Stimulated activated naive CD8-positive, alpha-beta T cell treated with anti-CD3 and anti-CD28 coated beads, Interleukin-15, Interleukin-2, amounts not matched to agents 100 U/mL and 50 U/mL, for 24 hours (primary cell): Measurements from ENCODE around the gene DSCAML1.
"Not testable (repeated sequence)": the region's sequence is repeated elsewhere in the genome, so short reads cannot be mapped to it uniquely, and the experiment has no call there.

Experiments used
- ATAC-seq: fragments of 150-1000 bp; cut with Tn5 transposase; one replicate; pipeline ENCODE4 v1.10.0; 2021
- DNase-seq: peaks from one replicate; pipeline ENCODE4 v3.0.0; 2021

Gene DSCAML1

DNA sequence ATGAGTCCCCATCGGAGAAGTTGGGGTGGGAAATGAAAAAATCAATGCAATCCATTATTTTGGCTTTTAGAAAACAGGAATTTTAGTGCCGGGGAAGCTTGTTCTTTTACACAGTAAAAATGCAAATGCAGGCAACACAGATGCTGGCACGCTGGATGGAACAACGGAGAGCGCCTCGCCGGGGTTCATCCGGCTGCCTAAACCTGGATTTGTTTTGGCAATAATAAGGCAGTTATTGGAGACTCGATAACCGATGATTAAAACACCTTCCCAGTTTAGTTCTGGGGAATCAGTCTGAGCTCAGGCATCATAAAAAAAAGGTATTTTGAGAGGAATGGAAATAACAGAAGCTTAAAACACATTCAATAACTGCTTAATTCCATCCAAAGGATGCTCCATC is 2.9 kb downstream of the DSCAML1 start:
- DNase-seq: no peak
- ATAC-seq: no peak

DNA sequence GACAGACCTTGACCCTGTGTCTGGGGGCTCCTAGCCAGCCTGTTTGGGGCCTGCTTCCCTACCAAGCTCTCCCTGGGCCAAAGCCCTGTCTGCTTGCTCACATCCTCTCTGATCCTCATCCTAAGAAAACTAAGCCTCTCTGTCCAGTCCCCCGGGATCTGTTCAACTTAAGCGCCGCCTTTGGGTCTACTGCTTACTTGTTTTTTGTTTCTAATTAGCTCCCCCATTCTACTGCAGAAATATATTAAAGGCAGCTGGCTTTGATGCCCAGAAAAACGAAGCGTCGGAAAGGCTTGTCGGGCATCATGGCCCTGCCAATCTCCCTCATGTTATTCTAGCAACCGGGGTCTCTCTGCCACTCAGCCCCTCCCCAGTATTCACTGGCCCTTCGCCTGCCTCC is 3.4 kb downstream of the DSCAML1 start:
- ATAC-seq (no peak), DNase-seq (no peak)

DNA sequence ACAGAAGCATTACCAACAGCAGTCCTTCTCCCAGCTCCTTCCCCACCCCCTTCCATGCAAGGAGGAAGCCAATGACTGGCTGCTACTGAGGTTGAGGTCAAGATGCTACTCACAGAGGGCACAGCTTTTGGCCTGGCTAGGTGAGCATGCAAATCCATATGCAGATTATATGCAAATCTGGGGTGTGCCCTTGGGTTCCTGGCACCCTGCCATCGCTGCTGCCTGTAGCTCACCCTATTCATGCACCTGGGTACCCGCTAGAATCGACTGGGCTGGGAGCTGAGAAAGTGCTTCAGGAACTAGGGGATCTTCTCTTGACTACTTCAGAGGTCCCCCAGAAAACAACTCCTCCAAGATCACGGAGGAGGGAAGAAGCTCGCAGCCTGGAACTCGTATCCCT is 4.0 kb downstream of the DSCAML1 start:
- no peak for DNase-seq
- no peak for ATAC-seq

DNA sequence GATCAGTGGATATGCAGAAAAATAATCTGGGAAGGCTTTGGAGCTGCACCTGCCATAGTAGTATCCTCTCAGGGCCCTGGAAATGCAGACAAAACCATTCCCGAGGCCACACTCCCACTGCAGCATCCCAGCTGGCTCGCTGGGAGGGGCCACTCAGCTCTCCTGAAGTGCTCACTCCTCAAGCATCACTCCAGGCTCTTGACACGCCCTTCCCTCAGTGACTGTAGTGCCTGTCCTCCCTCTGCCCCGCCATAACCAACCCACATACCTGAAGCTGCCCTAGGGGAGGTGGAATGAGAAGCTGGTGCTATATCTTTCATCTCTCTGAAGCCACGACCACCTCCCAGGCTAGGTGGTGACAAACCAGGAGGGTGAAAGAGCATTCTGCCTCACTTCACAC is 4.8 kb downstream of the DSCAML1 start:
- DNase-seq (no peak), ATAC-seq (no peak)

DNA sequence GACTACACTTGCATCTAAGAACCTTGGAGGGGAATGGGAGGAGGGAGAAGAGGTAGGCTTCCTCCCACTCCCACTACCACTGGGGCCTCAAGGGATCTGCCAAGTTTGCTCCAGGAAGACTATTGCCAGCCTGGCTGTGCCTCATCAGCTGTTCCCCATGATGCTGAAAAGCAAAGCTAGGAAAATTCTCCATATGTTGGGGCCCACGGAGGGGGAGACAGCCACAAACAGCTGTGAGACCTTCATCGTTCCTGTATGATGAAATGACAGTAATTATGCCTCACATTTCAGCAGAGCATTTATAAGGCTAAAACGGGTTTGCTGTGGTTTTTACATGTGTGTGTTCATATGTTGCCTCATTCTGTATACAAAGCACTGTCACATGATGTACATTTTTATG is 6.7 kb downstream of the DSCAML1 start:
- ATAC-seq (no peak), DNase-seq (no peak)

DNA sequence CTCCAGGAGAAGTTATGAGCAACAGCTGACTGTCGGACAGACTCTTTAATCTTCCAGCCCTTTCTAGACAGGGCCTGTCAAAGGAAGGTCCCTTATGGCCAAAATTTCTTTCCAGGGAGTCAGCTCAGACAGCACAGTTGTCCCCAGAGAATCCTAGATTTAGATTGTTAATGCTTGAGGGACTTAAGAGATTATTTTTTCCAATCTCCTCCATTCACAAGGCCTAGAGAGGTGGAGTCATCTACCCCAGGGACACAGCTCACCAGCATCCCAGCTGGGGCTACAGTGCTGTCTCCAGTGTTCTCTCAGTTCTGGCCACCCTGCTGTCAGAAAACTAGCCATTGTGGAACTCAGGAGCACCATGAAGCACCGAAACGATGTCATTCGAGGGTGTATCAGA is 7.8 kb downstream of the DSCAML1 start:
- ATAC-seq: no peak
- DNase-seq: no peak

DNA sequence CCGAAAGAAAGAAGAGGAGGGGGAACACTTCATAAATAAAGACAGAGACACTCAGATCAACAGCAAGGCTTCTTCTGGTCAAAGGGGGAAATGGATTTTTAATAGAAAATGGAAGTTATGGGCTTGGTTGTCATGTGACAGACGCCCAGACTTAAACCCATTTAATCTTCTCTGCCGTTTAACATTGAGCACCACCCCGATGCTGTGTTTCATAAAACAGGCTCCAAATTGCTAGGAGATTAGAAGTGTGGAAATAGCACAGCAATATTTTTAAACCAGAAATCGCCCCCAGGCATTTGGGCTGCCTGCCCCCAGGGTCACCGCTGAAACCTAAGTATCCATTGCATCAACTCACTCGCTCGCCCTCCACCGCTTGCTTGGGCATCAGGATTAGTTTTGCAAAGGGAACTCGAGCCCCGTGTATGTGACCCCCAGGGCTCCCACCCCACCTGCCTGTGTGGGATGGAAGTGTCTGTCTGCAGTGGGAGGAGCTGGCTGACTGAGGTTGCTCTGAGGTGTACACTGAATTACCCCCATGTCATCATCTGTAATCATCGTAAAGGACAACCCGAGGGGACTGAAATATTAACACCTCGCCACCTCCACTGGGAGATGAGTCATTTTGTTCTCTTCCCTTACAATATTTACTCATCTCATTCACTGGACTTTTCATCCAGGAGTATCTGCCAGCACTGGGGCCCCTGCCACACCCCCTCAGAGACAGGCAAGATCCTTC is 10.7 kb downstream of the DSCAML1 start:
- no peak for DNase-seq
- ATAC-seq: no peak

DNA sequence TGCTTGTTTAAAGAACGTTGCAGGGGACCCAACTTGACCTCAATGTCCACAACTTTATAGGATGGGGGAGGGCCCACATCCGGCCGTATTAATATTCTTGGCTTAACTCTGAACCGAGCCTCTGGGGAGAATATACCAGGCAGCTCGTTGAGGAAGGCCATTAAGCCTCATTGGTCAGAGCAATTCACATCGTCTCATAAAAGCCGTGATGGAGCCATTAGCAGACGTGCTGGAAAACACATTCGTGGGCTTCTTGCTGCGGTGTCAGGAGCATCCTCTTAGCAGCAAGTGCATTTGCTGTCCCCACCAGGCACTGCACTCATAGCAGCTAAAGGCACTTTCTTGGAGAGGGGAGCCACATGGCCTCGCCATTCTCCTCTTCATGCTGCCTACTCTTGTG is 14.9 kb downstream of the DSCAML1 start:
- no peak for ATAC-seq

DNA sequence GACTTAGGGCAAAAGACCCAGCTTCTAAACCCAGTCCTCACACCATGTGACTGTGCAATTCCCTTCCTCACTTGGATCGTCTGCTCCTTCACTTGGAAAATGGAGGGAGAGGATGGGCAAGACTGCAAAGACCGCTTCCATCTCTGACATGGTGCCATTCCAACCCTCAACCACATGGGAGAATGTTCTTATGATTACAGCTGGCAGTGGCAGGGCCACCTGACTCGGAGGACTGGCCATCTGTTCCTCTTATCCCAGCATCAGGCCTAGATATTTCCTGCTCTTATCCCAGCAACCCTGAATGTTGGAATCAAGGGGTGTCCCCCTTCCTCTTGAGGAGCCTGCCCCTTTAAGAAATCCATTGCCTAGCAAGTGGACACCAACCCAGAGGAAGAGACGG is 15.4 kb downstream of the DSCAML1 start:
- DNase-seq: no peak
- ATAC-seq: no peak

More for the DNA sequence above, 14.9 kb downstream of the DSCAML1 start:
- DNase-seq: no peak

DNA sequence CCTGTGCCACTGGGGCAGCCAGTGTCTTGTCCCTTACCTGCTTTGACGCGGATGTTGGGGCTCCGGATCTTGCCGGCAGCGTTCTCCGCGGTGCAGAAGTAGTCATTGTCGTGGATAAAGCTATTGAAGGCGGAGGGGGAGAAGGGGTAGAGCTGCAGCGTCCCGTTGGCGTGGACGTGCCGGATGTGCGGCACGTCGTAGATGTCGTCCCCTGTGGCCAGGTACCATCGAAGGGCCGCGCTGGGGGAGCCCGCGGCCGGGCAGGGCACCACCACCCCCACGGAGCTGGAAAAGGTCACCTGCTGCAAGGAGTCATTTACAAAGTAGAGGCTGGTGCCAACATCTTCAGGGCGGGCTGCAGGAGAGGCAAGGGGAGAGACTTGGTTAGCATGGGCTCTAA is 16.6 kb downstream of the DSCAML1 start:
- DNase-seq: no peak
- ATAC-seq: no peak

DNA sequence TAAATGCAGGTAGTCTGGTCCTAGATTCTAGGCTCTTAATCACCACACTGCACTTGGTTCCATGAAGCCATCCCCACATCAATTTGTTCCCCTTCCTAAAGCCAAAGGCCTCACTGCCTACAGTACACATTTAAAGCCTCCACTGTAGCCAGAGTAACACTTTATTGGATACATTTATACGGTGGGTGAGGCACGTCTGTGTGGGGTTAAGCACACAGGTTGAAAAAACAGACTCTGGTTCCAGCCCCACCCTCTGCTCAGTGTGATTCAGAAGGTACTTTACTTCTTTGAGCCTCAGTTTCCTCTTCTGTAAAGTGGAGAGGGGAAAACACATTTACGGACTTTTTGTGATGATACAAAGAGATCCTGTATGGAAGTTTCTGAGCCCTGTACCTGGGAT is 22.5 kb downstream of the DSCAML1 start:
- ATAC-seq: no peak
- DNase-seq: no peak

DNA sequence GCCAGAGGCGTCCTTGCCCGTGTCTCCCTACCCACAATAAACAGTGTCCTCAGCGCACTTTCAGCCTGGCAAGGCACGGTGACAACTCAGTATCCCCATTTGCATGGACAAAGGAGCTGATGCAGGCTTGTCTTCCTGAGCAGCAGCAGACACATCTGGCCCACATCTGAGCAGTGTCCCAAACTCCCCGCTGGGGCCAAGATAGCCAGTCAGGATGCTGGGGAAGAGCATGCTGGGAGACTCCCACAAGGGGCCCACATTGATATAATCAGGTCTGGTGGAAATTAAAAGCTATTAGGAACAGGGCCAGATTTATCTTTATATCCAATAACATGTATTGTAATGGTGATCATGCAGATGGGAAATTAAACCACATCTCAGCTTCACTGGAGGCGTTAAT is 24.7 kb downstream of the DSCAML1 start:
- DNase-seq: no peak
- no peak for ATAC-seq

DNA sequence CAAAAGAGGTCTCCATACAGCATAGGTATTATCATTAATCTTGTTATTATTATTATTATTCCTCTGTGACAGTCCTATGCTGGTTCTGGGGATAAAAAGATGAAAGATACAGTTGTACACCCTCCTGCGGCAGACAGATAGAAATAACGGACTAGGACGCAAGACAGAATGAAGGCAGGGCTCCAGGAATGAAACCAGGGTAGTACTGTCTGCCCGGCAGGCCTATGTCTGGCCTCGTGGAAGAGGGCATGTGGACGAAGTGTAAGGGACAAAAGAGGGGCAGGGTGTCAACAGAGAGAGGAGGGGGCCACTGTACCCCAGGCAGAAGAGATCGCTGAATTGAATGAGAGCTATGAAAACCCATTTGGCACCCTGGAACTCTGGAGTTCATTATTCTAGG is 25.2 kb downstream of the DSCAML1 start:
- no peak for DNase-seq
- ATAC-seq: no peak

DNA sequence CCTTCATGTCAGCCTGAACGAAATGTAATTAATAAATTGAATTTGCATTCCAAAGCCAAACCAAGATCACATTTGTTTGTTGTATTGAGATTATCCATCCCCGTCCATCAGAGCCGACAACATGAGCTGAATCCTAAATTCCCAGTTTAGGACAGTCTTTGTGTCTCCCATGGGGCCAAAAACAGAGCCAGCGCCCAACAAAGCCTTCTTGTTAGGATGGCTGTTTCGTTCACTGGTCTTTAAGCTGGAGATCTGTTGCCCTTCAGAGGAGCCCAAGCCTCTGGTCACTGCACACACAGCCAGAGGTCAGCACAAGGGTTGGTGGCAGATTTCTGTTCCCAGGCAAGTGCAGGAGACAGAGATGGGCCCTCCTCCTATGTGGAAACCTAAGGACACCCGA is 25.8 kb downstream of the DSCAML1 start:
- DNase-seq (no peak), ATAC-seq (no peak)

DNA sequence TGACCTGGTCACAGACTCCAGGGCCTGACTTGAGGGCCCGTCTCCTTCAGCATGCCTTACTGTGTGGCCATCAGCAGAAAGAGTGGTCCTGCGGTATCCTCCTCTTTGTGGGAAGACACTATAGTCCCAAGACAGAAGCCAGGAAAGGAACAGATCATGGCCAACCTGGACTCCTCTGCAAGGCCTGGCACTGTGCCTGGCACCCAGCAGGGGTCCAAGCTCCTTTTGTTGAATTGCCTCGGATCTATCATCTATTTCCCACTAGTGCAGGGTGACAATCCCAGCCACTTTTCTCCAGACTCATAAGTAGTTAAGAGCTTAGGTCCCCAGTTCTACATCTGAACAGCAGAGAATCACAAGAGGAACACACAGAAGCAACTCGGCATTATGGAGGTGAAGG is 27.0 kb downstream of the DSCAML1 start:
- no peak for DNase-seq
- ATAC-seq: no peak

DNA sequence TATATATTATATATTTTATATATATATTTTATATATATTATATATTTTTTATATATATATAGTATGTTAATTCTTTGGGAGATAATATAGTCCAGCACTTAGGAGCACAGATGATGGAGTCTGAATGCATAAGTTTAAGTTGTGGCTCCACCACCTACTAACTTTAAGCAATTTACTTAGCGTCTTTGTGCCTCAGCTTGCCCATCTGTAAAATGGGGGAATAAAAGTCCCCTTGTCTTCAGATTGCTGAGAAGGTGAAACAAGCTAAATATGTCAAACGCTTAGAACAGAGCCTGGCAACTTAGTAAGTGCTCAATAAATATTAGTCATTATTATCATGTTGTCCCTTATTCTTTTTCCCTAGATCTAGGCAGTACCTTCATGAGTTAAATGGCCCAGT is 27.5 kb downstream of the DSCAML1 start:
- no peak for ATAC-seq
- no peak for DNase-seq

DNA sequence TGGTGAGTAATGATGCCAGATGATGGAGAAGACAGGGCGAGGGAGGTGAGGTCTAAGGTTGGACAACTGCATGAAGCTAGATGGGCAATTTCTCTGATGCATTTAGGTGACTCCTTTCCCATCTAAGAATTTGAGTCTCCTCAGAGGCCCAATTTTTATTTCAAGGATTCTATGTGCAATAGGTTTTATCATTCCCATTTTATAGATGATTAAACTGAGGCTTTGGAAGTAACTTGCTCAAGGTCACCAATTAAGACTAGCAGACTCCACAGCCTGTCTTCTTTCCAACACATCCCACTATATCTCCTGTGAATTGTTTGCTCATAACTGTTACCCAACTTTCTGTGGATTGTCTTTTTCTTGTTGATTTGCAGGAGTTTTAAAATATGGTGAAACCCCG is 28.5 kb downstream of the DSCAML1 start:
- ATAC-seq (no peak), DNase-seq (no peak)

DNA sequence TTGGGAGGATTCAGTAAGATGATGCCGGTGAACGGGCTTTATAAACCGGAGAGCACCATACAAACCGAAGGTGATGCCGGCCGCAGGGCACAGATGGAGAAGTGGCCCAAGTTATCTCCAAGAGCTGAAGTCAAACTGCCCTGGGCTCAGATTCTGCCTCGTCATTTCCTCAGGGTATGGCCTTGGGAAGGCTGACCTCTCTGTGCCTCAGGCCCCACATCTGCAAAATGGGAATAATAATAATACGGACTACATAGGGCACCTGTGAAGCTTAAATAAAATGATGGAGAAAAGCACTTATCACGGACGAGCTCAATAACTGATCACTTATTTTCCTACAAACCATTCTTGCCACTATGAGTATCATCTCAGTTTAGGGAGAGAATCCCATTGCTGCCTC is 29.9 kb downstream of the DSCAML1 start:
- DNase-seq (no peak), ATAC-seq (no peak)

DNA sequence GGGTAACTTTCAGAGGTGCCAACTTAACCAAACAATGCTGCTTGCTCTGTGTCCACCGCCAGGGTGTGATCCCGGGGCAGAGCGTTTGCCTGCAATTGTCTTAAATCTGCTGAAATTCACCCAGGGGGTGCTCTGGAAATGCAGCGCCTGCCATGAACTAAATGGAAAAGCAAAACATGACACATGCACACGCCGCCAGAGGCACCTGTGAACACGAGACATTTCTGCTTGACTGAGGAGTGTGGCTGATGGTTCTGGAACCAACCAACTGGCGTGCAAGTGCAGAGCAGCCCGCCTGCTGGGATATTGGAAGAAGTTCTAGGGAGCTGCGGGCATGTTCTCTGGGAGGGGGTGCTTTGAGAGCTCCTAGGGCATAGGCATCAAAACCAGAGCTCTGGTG is 30.4 kb downstream of the DSCAML1 start:
- DNase-seq (no peak), ATAC-seq (no peak)

DNA sequence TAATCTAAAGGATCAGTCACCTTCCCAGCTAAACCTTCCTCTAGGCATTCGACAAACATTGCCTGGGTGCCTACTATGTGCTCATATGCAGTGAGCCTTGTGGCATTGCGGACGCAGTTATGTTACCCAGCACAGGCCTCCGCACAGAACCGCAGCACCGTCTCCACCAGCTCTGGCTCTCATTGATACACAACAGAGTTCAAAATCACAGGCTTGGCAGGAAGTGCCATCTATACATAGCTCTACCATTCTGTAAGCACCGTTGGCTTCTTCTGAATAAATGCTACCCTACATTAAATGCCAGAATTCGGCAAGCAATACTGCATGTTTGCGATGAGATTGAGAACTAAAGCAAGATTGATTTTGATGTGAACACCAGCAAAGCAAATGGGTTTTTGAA is 31.0 kb downstream of the DSCAML1 start:
- ATAC-seq (no peak), DNase-seq (no peak)

DNA sequence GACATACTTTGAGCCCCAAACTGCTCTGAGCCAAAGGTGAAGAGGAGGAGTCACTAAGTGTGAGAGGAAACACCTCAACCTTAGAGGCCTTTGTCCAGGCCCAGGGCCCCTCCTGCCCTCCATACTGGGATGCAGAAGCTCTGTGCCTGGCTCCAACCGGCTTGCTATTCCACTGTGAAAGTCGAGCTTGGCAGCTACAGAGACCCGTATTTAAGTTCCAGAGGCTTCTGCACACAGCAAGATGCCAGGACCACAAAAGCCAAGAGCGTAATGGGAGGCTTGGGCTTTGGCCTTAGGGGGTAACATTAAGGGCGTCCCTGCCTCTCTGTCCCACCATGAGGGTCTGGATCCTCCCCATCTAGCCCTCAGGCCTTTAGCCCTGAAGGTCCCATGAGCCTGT is 31.9 kb downstream of the DSCAML1 start:
- no peak for DNase-seq
- ATAC-seq: no peak

DNA sequence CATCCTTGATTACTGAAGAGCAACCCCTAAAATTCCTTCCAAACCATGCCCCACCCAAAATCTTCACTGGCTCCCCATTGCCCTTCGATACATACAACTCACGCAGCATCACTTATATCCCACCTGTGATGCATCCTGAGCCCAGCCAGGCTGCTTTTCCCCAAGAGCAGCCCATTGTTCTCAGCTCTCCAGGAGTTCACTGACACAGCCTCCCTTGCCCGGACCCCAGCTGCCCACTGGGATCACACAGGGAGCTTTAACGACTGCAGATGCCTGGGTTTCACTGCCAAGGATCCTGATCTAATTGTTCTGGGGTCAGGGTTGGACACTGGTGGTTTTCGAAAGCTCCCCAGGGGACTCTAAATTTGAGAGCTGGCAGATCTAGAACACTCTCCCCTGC is 33.6 kb downstream of the DSCAML1 start:
- not testable (repeated sequence) for DNase-seq, ATAC-seq

DNA sequence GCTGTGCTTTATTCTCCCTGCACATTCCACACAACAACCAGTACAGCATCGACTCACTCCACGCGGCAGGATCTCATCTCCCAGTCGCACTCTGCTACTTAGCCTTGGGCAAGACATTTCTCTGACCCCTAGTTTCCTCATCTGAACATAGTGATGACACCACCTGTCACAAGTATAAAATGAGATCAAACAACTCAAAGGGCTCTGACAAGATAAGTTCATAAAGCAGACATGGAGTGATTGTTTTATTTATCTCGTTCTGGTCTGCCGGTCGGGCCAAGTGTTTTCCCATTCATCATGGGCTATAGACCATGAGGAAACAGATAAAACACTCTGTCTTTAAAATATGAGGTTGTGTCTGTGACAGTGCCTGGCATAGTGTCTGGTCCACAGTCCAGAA is 35.0 kb downstream of the DSCAML1 start:
- DNase-seq (no peak), ATAC-seq (no peak)

DNA sequence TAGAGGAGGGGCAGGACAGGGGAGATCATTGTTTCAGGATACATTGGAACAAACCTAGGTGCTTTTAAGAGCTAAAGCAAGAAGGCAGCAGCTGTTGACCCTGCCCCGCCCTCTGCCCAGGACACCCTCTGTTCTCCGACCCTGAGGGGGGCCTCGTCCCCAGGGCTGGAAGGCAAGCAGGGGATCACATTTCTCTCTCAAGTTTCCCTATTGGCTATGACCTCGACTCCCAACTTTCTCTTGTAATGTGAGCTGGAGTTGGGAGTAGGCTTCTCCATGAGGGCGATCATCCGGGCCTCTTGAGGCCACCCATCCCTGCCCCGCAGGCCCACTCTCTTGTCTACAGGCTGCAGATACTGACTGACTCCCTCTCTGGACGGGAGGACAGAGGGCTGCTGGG is 37.7 kb downstream of the DSCAML1 start:
- DNase-seq (no peak), ATAC-seq (no peak)

DNA sequence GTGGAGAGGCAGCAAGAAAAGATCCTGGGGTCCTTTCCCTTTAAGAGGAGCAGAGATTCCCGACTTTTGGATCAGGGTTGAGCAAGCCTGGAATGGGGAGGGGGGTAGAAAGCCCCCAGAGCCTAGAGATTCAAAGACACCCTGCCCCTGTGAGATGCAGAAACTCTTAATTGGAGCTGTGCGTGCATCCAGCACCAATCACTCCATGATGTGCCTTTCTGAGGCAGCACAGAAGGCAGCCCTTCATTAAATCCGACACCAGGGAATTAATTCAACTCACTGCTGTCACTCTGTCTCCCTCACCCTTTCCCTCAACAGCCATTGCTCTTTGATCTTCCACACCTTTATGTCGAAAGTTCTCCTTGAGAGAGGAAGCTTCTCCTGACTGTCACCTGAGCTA is 43.0 kb downstream of the DSCAML1 start:
- no peak for DNase-seq
- ATAC-seq: no peak
